ENCODE measurements around the gene CDK12. TPM values are rescaled to one million over a fixed set of nuclear protein-coding genes. Genes with fewer than 3 reads are reported as not detected.
"Not testable (repeated sequence)": the region's sequence is repeated elsewhere in the genome, so short reads cannot be mapped to it uniquely, and the experiment has no call there.

CDK12 gene
- total RNA-seq, 1 donor from 2014 or later, result 36.8 TPM

DNA sequence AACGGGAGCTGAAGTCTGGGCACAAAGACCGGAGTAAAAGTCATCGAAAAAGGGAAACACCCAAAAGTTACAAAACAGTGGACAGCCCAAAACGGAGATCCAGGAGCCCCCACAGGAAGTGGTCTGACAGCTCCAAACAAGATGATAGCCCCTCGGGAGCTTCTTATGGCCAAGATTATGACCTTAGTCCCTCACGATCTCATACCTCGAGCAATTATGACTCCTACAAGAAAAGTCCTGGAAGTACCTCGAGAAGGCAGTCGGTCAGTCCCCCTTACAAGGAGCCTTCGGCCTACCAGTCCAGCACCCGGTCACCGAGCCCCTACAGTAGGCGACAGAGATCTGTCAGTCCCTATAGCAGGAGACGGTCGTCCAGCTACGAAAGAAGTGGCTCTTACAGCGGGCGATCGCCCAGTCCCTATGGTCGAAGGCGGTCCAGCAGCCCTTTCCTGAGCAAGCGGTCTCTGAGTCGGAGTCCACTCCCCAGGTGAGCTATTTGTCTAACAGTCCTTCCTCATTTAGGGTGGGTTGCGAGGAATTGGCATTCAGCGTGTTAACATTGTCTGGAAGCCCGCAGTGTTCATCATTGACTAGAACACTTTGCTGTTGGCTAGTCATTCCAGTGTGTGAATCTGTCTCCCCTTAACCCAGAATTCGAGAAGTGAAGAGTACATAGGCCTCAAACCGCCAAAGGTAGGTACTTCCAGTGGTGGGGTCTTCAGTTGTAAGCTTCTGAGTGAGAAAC, 1.5 kb downstream of the CDK12 start:
- TF ChIP-seq POLR2AphosphoS5 (IDR thresholded peaks at IDR 0.05; ENCODE audit: insufficient read depth in 1 of 2, low read depth in 1 of 2) (no peak), POLR2A (IDR thresholded peaks at IDR 0.05) (no peak)
- no peaks in the 10 kb centered on the region for H3K9me3 ChIP-seq
- peak overlapping the region; percentile 73 for H3K4me3 ChIP-seq
- no peaks in the 10 kb centered on the region for H3K36me3 ChIP-seq
- H3K27me3 ChIP-seq, result no peaks in the 10 kb centered on the region
- intact Hi-C loops (cut with DNase I), result no loop called here
- peak overlapping the region; percentile 96 for H3K27ac ChIP-seq
- peaks cover 45% of the 10 kb centered on the region for H3K4me1 ChIP-seq
- DNase-seq (ENCODE audit: extremely low spot score in 2 of 2), result peak in 1 of 2 donors; percentile 87

DNA sequence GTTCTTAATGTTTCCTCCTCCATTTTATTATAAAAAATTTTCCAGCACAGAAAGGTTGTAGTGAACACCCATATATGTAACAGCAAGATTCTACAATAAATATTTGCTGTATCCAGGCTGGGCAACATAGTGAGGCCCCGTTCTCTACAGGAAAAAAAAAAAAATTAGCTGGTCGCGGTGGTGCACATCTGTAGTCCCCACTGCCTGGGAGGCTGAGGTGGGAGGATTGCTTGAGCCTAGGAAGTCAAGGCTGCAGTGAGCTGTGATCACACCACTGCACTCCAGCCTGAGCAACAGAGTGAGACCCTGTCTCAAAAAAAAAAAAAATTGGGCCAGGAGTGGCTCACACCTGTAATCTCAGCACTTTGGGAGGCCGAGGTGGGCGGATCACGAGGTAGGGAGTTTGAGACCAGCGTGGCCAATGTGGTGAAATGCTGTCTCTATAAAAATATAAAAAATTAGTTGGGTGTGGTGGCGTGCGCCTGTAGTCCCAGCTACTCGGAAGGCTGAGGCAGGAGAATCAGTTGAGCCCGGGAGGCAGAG, 3.4 kb downstream of the CDK12 start:
- peaks cover 45% of the 10 kb centered on the region for H3K4me1 ChIP-seq
- H3K27ac ChIP-seq; H3K36me3 ChIP-seq; H3K9me3 ChIP-seq; DNase-seq (ENCODE audit: extremely low spot score in 2 of 2); intact Hi-C loops (cut with DNase I); H3K27me3 ChIP-seq: not testable (repeated sequence)
- H3K4me3 ChIP-seq, result peak overlapping the region in 1 of 2 donors; percentile 73

DNA sequence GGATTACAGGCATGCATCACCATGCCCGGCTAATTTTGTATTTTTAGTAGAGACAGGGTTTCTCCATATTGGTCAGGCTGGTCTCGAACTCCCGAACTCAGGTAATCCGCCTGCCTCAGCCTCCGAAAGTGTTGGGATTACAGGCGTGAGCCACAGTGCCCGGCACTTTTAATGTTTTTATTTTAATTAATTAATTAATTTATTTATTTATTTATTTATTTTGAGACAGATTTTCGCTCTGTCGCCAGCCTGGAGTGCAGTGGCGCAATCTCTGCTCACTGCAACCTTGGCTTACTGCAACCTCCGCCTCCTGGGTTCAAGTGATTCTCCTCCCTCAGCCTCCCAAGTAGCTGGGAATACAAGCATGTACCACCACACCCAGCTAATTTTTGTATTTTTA, 7.3 kb downstream of the CDK12 start:
- H3K9me3 ChIP-seq; DNase-seq (ENCODE audit: extremely low spot score in 2 of 2); H3K27ac ChIP-seq; intact Hi-C loops (cut with DNase I); H3K4me3 ChIP-seq; H3K27me3 ChIP-seq: not testable (repeated sequence)
- Histone ChIP-seq H3K4me1 (peaks cover 27% of the 10 kb centered on the region), H3K36me3 (peaks cover 0 to 22% of the 10 kb centered on the region in 2 donors)

DNA sequence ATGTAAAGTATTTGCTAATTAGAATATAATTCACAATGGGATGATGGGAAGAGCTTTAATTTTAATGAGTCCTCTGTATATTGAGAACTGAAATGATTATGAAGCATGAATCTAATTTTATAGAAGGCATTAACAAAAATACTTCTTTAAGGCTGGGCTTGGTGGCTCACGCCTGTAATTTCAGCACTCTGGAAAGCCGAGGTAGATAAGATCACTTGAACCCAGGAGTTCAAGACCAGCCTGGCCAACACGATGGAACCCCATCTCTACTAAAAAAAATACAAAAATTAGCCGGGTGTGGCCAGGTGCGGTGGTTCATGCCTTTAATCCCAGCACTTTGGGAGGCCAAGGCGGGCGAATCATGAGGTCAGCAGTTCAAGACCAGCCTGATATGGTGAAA, 12.0 kb downstream of the CDK12 start:
- no peaks in the 10 kb centered on the region for H3K27me3 ChIP-seq
- no peak overlapping the region for H3K4me3 ChIP-seq
- H3K4me1 ChIP-seq, result no peaks in the 10 kb centered on the region
- DNase-seq (ENCODE audit: extremely low spot score in 2 of 2), result no peak
- TF ChIP-seq POLR2A (IDR thresholded peaks at IDR 0.05) (no peak), POLR2AphosphoS5 (IDR thresholded peaks at IDR 0.05; ENCODE audit: insufficient read depth in 1 of 2, low read depth in 1 of 2) (no peak)
- TF ChIP-seq, protein P1, sequence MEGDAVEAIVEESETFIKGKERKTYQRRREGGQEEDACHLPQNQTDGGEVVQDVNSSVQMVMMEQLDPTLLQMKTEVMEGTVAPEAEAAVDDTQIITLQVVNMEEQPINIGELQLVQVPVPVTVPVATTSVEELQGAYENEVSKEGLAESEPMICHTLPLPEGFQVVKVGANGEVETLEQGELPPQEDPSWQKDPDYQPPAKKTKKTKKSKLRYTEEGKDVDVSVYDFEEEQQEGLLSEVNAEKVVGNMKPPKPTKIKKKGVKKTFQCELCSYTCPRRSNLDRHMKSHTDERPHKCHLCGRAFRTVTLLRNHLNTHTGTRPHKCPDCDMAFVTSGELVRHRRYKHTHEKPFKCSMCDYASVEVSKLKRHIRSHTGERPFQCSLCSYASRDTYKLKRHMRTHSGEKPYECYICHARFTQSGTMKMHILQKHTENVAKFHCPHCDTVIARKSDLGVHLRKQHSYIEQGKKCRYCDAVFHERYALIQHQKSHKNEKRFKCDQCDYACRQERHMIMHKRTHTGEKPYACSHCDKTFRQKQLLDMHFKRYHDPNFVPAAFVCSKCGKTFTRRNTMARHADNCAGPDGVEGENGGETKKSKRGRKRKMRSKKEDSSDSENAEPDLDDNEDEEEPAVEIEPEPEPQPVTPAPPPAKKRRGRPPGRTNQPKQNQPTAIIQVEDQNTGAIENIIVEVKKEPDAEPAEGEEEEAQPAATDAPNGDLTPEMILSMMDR (IDR thresholded peaks at IDR 0.05), result no peak
- intact Hi-C loops (cut with DNase I), result no loop called here
- no peaks in the 10 kb centered on the region for H3K9me3 ChIP-seq
- H3K27ac ChIP-seq, result no peak overlapping the region
- peaks cover 0 to 40% of the 10 kb centered on the region in 2 donors for H3K36me3 ChIP-seq

DNA sequence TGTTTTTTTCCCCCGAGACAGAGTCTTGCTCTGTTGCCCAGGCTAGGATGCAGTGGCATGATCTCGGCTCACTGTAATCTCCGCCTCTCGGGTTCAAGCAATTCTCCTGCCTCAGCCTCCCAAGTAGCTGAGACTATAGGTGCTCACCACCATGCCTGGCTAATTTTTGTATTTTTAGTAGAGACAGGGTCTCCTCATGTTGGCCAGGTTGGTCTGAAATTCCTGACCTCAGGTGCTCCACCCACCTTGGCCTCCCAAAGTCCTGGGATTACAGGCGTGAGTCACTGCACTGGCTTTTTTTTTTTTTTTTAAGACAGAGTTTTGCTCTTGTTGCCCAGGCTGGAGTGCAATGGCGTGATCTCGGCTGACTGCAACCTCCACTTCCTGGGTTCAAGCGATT, 18.3 kb downstream of the CDK12 start:
- H3K9me3 ChIP-seq; H3K27ac ChIP-seq; DNase-seq (ENCODE audit: extremely low spot score in 2 of 2); intact Hi-C loops (cut with DNase I); H3K4me1 ChIP-seq; H3K27me3 ChIP-seq; H3K4me3 ChIP-seq: not testable (repeated sequence)
- H3K36me3 ChIP-seq, result peaks cover 0 to 18% of the 10 kb centered on the region in 2 donors

DNA sequence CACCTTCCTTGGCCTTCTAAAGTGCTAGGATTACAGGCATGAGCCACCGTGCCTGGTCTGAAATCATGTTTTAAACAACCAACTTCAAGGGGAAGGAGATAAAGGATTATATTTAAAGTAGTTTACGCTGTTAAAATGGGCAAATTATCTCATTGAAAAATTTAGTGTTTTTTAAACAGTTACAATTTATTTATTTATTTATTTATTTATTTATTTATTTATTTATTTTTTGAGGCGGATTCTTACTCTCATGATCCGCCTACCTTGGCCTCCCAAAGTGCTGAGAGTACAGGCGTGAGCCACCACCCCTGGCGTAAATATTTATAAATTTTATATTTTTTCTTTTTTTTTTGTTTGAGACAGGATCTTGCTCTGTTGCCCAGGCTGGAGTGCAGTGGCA, 22.2 kb downstream of the CDK12 start:
- intact Hi-C loops (cut with DNase I), result no loop called here
- H3K36me3 ChIP-seq, result no peaks in the 10 kb centered on the region
- H3K4me3 ChIP-seq, result no peak overlapping the region
- H3K27me3 ChIP-seq, result no peaks in the 10 kb centered on the region
- H3K9me3 ChIP-seq, result no peaks in the 10 kb centered on the region
- TF ChIP-seq, protein P1 (IDR thresholded peaks at IDR 0.05), result no peak
- no peak for TF ChIP-seq POLR2A (IDR thresholded peaks at IDR 0.05)
- no peak for TF ChIP-seq POLR2AphosphoS5 (IDR thresholded peaks at IDR 0.05; ENCODE audit: insufficient read depth in 1 of 2, low read depth in 1 of 2)
- no peak for DNase-seq (ENCODE audit: extremely low spot score in 2 of 2)
- peaks cover 5% of the 10 kb centered on the region for H3K4me1 ChIP-seq
- no peak overlapping the region for H3K27ac ChIP-seq

DNA sequence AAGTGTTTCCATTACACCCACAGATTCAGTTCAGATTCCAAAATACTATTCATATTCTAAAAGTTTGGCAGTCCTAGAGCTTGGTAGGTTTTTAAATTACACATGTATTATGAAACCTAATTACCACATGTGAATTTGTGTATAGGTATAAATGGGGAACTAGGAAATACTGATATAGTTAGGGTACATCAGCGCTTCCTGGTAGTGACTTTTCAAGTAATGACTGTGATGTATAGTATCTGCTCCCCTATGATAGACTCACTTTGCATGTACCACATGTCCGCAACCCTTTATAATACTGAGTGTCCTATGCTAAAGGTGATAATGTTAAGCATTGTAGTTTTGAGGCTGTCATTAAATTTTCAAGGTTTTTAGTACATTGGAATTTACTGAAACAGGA, 22.9 kb downstream of the CDK12 start:
- Histone ChIP-seq H3K27me3 (no peaks in the 10 kb centered on the region), H3K36me3 (no peaks in the 10 kb centered on the region), H3K4me3 (no peak overlapping the region), H3K9me3 (no peaks in the 10 kb centered on the region), H3K27ac (no peak overlapping the region), H3K4me1 (peaks cover 5% of the 10 kb centered on the region)
- intact Hi-C loops (cut with DNase I), result no loop called here
- TF ChIP-seq POLR2A (IDR thresholded peaks at IDR 0.05) (no peak), POLR2AphosphoS5 (IDR thresholded peaks at IDR 0.05; ENCODE audit: insufficient read depth in 1 of 2, low read depth in 1 of 2) (no peak)
- TF ChIP-seq, protein P1 (IDR thresholded peaks at IDR 0.05), result no peak
- no peak for DNase-seq (ENCODE audit: extremely low spot score in 2 of 2)

Data from vagina (tissue), 2 donors.